SK-N-SH (cell line): ENCODE data around the gene SNTG2. TPM values are rescaled to one million over a fixed set of nuclear protein-coding genes. Genes with fewer than 3 reads are reported as not detected.

Source experiments
- CTCF ChIA-PET: fragments of 300-600, 350-600 bp; formaldehyde crosslinking; extraction: SDS; loops from one replicate; lab custom pipeline; 2021; lab: Yijun Ruan, JAX
- POLR2A ChIA-PET: fragments of 350-600 bp; sonication (Branson Sonifier 250); formaldehyde crosslinking; extraction: SDS; loops from one replicate; lab custom pipeline; 2020; ENCODE audit warnings: antibody characterized with exemption, inconsistent platforms; lab: Yijun Ruan, JAX
- DNase-seq: peaks from one replicate; pipeline ENCODE4 v3.0.0; 2012
- H2AFZ ChIP-seq: fragments of 200-600 bp; sonication (generic); 2 replicates; pipeline ENCODE4 v1.8.1; 2016; ENCODE audit warnings: antibody characterized with exemption, mild to moderate bottlenecking, low read depth
- H3F3A ChIP-seq: fragments of 200-600 bp; sonication (generic); replicated peaks from 2 replicates; pipeline ENCODE3; 2016; ENCODE audit warnings: antibody characterized with exemption, mild to moderate bottlenecking; ENCODE audit not compliant: insufficient read depth
- H3K27ac ChIP-seq, 2 experiments: fragments of 200-500 bp in 1 of 2; fragments of 200-600 bp in 1 of 2; sonication (Bioruptor generic) in 1 of 2; sonication (generic), shearing (Covaris generic) in 1 of 2; 2 replicates each; pipeline versions ENCODE4 v1.5.1 to v1.6.1; 2014 to 2016; ENCODE audit warnings: low read depth in 2 of 2, inconsistent platforms in 1 of 2, low read length in 1 of 2, mild to moderate bottlenecking in 1 of 2, mixed read lengths in 1 of 2
- H3K27me3 ChIP-seq: fragments of 200-600 bp; sonication (generic), shearing (Covaris generic); 2 replicates; pipeline ENCODE4 v1.6.1; 2016; ENCODE audit warnings: mixed run types; ENCODE audit not compliant: insufficient read depth
- H3K36me3 ChIP-seq, 2 experiments: fragments of 200-500 bp in 1 of 2; fragments of 200-600 bp in 1 of 2; sonication (Bioruptor generic) in 1 of 2; sonication (generic) in 1 of 2; replicated peaks in 1 of 2; 2 replicates each; pipeline versions ENCODE3 to v1.5.1; 2014 to 2016; ENCODE audit warnings: low read length in 1 of 2, mild to moderate bottlenecking in 1 of 2; ENCODE audit not compliant: insufficient read depth in 2 of 2, control insufficient read depth in 1 of 2
- H3K4me1 ChIP-seq, 2 experiments: fragments of 200-500 bp in 1 of 2; fragments of 200-600 bp in 1 of 2; sonication (Bioruptor generic) in 1 of 2; sonication (generic), shearing (Covaris generic) in 1 of 2; 2 replicates each; pipeline versions ENCODE4 v1.5.1 to v1.6.1; 2014 to 2016; ENCODE audit warnings: low read depth in 1 of 2, low read length in 1 of 2, mixed run types in 1 of 2; ENCODE audit not compliant: insufficient read depth in 2 of 2, control insufficient read depth in 1 of 2
- H3K4me2 ChIP-seq: fragments of 200-600 bp; sonication (generic), shearing (Covaris generic); 2 replicates; pipeline ENCODE4 v1.6.1; 2017; ENCODE audit warnings: mixed run types
- H3K4me3 ChIP-seq, 2 experiments: fragments of 200-500 bp in 1 of 2; fragments of 200-600 bp in 1 of 2; sonication (Bioruptor generic) in 1 of 2; sonication (generic), shearing (Covaris generic) in 1 of 2; 2 replicates each; pipeline versions ENCODE4 v1.5.1 to v1.8.1; 2014 to 2016; ENCODE audit warnings: low read depth in 2 of 2, inconsistent platforms in 1 of 2, low read length in 1 of 2, mild to moderate bottlenecking in 1 of 2, mixed read lengths in 1 of 2, moderate library complexity in 1 of 2
- H3K79me2 ChIP-seq: fragments of 200-600 bp; sonication (generic); 2 replicates; pipeline ENCODE4 v1.8.1; 2017; ENCODE audit warnings: mild to moderate bottlenecking; ENCODE audit not compliant: insufficient read depth
- H3K9ac ChIP-seq: fragments of 200-600 bp; sonication (generic); 2 replicates; pipeline ENCODE4 v1.6.1; 2017; ENCODE audit warnings: mixed run types
- H3K9me2 ChIP-seq: fragments of 200-600 bp; sonication (generic); 2 replicates; pipeline ENCODE4 v1.6.1; 2017; ENCODE audit warnings: mixed run types
- H3K9me3 ChIP-seq: fragments of 200-600 bp; sonication (generic); 2 replicates; pipeline ENCODE4 v1.6.1; 2017; ENCODE audit warnings: mixed run types, mild to moderate bottlenecking, moderate library complexity
- H4K20me1 ChIP-seq: fragments of 200-600 bp; sonication (generic); 2 replicates; pipeline ENCODE4 v1.6.1; 2017; ENCODE audit warnings: mild to moderate bottlenecking, mixed run types; ENCODE audit not compliant: insufficient read depth
- CHD2 ChIP-seq: fragments of 150-350 bp; IDR thresholded peaks from 2 replicates; pipeline ENCODE4 v1.6.1; 2018; ENCODE audit warnings: low read length; ENCODE audit not compliant: partially characterized antibody
- EP300 ChIP-seq, 2 experiments: IDR thresholded peaks; 2 replicates each; pipeline versions ENCODE4 v1.4.0 to v1.6.1; 2012; ENCODE audit warnings: borderline replicate concordance in 1 of 2, low read depth in 1 of 2, low read length in 1 of 2
- FOXM1 ChIP-seq: IDR thresholded peaks from 2 replicates; pipeline ENCODE4 v1.4.0; 2012; ENCODE audit warnings: low read depth, mild to moderate bottlenecking
- GABPA ChIP-seq: IDR thresholded peaks from 2 replicates; pipeline ENCODE4 v1.4.0; 2012; ENCODE audit warnings: low read depth, mild to moderate bottlenecking
- GATA2 ChIP-seq: sonication (generic); formaldehyde crosslinking; IDR thresholded peaks from 2 replicates; pipeline ENCODE4 v1.5.0; 2020; ENCODE audit warnings: mild to moderate bottlenecking, missing genetic modification reagents
- MXI1 ChIP-seq: IDR thresholded peaks from 2 replicates; pipeline ENCODE4 v1.6.1; 2012; ENCODE audit warnings: mild to moderate bottlenecking, low read depth, low read length, improper control_type of control experiment
- NRF1 ChIP-seq: IDR thresholded peaks from 2 replicates; pipeline ENCODE4 v1.6.1; 2012; ENCODE audit warnings: low read depth, mild to moderate bottlenecking, low read length
- POLR2AphosphoS5 ChIP-seq: IDR thresholded peaks from 2 replicates; pipeline ENCODE4 v1.6.1; 2012; ENCODE audit warnings: low read depth, low read length
- RAD21 ChIP-seq: IDR thresholded peaks from 2 replicates; pipeline ENCODE4 v1.6.1; 2012; ENCODE audit warnings: mild to moderate bottlenecking, low read length
- REST ChIP-seq: IDR thresholded peaks from 2 replicates; pipeline ENCODE4 v1.6.1; 2012; ENCODE audit warnings: mild to moderate bottlenecking, low read depth, low read length, moderate library complexity
- RFX5 ChIP-seq: IDR thresholded peaks from 2 replicates; pipeline ENCODE4 v1.6.1; 2012; ENCODE audit warnings: mild to moderate bottlenecking, improper control_type of control experiment, low read length
- SMC3 ChIP-seq: IDR thresholded peaks from 2 replicates; pipeline ENCODE4 v1.6.1; 2012; ENCODE audit warnings: low read depth, low read length, improper control_type of control experiment
- TEAD4 ChIP-seq: IDR thresholded peaks from 2 replicates; pipeline ENCODE4 v1.4.0; 2012; ENCODE audit warnings: mild to moderate bottlenecking, borderline replicate concordance; ENCODE audit not compliant: insufficient read depth
- YY1 ChIP-seq: IDR thresholded peaks from 2 replicates; pipeline ENCODE4 v1.4.0; 2012; ENCODE audit warnings: low read depth, mild to moderate bottlenecking
- WGBS: methylation state at CpG from one replicate; pipeline ENCODE4 v1.1.6; 2017; ENCODE audit warnings: low lambda C conversion rate; 5-methylcytosine and 5-hydroxymethylcytosine counted together
- polyA plus RNA-seq, 3 experiments: library from polyadenylated mRNA; depleted of rRNA; stranded (reverse); fragments of >200 nt; gene quantifications; 2 replicates each; pipeline ENCODE4 v1.2.3, GENCODE V29; 2012
- TF ChIP-seq, protein P1 (sequence below): IDR thresholded peaks from 2 replicates; pipeline ENCODE4; 2012

The SNTG2 gene
- polyA plus RNA-seq, 1 of the 3 experiments (the other 2 are of a cell fraction): not detected

DNA sequence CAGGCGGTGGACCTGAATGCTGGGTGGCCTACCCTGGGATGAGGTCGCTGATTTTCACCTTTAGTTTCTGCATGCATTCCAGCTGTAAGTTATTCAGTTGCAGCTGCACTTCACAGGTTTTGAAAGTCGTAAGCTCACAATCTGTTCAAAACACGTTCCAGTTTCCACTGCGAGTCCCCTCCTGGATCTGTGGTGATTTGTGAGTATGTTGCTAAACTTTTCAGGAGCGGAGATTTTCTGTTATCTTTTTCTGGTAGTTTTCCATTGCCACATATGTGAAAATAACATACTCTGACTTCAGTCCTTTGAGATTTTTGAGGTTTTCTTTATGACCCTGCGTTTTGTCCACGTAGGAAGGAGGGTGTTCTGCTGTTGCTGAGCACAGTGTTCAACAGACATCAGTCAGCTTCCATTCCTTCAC, 102.1 kb downstream of the SNTG2 start (continued):
- TF ChIP-seq, protein P1, sequence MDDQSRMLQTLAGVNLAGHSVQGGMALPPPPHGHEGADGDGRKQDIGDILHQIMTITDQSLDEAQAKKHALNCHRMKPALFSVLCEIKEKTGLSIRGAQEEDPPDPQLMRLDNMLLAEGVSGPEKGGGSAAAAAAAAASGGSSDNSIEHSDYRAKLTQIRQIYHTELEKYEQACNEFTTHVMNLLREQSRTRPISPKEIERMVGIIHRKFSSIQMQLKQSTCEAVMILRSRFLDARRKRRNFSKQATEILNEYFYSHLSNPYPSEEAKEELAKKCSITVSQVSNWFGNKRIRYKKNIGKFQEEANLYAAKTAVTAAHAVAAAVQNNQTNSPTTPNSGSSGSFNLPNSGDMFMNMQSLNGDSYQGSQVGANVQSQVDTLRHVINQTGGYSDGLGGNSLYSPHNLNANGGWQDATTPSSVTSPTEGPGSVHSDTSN: no peak

- Histone ChIP-seq H3K4me1 (peaks cover 0 to 24% of the 10 kb centered on the region in 2 experiments; a peak in 2 of 4 replicates), H3F3A (no peaks in the 10 kb centered on the region), H4K20me1 (no peaks in the 10 kb centered on the region), H3K9me3 (peaks cover 5% of the 10 kb centered on the region), H3K79me2 (no peaks in the 10 kb centered on the region), H2AFZ (no peak overlapping the region), H3K9ac (no peak overlapping the region), H3K9me2 (no peaks in the 10 kb centered on the region), H3K36me3 (no peaks in the 10 kb centered on the region), H3K27me3 (no peaks in the 10 kb centered on the region), H3K4me2 (no peak overlapping the region), H3K27ac (no peak overlapping the region), H3K4me3 (no peak overlapping the region)
- no peak for DNase-seq
- CTCF ChIA-PET: interaction anchor here (0.8 to 3.1 kb wide), 4 partner anchors 11 to 36 kb away, joined by 3 to 19 read pairs (median 4); no protein-coding TSS in a partner anchor
- WGBS: 58% methylated on average over 8 of the region's 8 CpGs
- TF ChIP-seq RFX5 (no peak), REST (no peak), CHD2 (no peak), RAD21 (no peak), MXI1 (no peak), YY1 (no peak), GATA2 (CRISPR knock-in tag) (no peak), SMC3 (no peak), POLR2AphosphoS5 (no peak), TEAD4 (no peak), FOXM1 (no peak), EP300 (IDR thresholded peaks at IDR 0.05; ENCODE audit: borderline replicate concordance in 1 of 2, low read depth in 1 of 2, low read length in 1 of 2) (no peak), GABPA (no peak), NRF1 (no peak)
- TF ChIP-seq, protein P1: no peak
- POLR2A ChIA-PET: no interaction called here
Observed at GRCh38 chr2:1053786-1054185, 103.1 kb downstream of the SNTG2 start.
